WERI-Rb-1 (cell line): ENCODE measurements around the gene CLDN7.

Source experiments
- DNase-seq: peaks from one replicate; pipeline ENCODE4 v3.0.0-alpha.2; 2020
- H3K27ac ChIP-seq: fragments of 250-450 bp; sonication (Bioruptor Pico); 2 replicates; pipeline ENCODE4 v1.5.1; 2020; ENCODE audit warnings: mild to moderate bottlenecking, moderate library complexity
- H3K27me3 ChIP-seq: fragments of 250-450 bp; sonication (Bioruptor Pico); 2 replicates; pipeline ENCODE4 v1.5.1; 2021; ENCODE audit warnings: mild to moderate bottlenecking, low read depth, moderate library complexity; ENCODE audit not compliant: insufficient read depth, severe bottlenecking
- H3K36me3 ChIP-seq: fragments of 250-450 bp; sonication (Bioruptor Pico); 2 replicates; pipeline ENCODE4 v1.5.1; 2020; ENCODE audit warnings: mild to moderate bottlenecking, moderate library complexity
- H3K4me3 ChIP-seq: 2 replicates; pipeline ENCODE4 v1.5.1; 2011; ENCODE audit warnings: low read depth, mild to moderate bottlenecking, control low read depth, low read length
- H3K9me3 ChIP-seq: fragments of 250-450 bp; sonication (Bioruptor Pico); 2 replicates; pipeline ENCODE4 v1.5.1; 2021; ENCODE audit warnings: mild to moderate bottlenecking, moderate library complexity; ENCODE audit not compliant: severe bottlenecking
- CTCF ChIP-seq: IDR thresholded peaks from 2 replicates; pipeline ENCODE4 v1.5.1; 2011; ENCODE audit warnings: low read depth, mild to moderate bottlenecking, control low read depth, inconsistent platforms, low read length

The CLDN7 gene

GRCh38 chr17:7224661-7225111, 37.6 kb downstream of the CLDN7 start:
- no peak for TF ChIP-seq CTCF
- Histone ChIP-seq H3K27ac (no peak overlapping the region), H3K36me3 (peaks cover 91% of the 10 kb centered on the region), H3K9me3 (no peaks in the 10 kb centered on the region), H3K27me3 (no peaks in the 10 kb centered on the region), H3K4me3 (no peak overlapping the region)
- DNase-seq = peak; percentile 26

GRCh38 chr17:7224110-7224509, 38.2 kb downstream of the CLDN7 start:
- Histone ChIP-seq H3K36me3 (peaks cover 85% of the 10 kb centered on the region), H3K27ac (peak overlapping the region; percentile 45; the same call in 1 of the 2 replicates), H3K4me3 (no peak overlapping the region), H3K9me3 (no peaks in the 10 kb centered on the region), H3K27me3 (no peaks in the 10 kb centered on the region)
- no peak for DNase-seq
- TF ChIP-seq CTCF = no peak

GRCh38 chr17:7223375-7223774, 38.9 kb downstream of the CLDN7 start:
- Histone ChIP-seq H3K27ac (no peak overlapping the region), H3K27me3 (no peaks in the 10 kb centered on the region), H3K36me3 (peaks cover 78% of the 10 kb centered on the region), H3K4me3 (no peak overlapping the region), H3K9me3 (no peaks in the 10 kb centered on the region)
- DNase-seq = no peak
- no peak for TF ChIP-seq CTCF

GRCh38 chr17:7222972-7223292, 39.3 kb downstream of the CLDN7 start:
- no peaks in the 10 kb centered on the region for H3K9me3 ChIP-seq
- no peak overlapping the region for H3K4me3 ChIP-seq
- no peak for TF ChIP-seq CTCF
- H3K36me3 ChIP-seq = peaks cover 74% of the 10 kb centered on the region
- no peak overlapping the region for H3K27ac ChIP-seq
- H3K27me3 ChIP-seq = no peaks in the 10 kb centered on the region
- no peak for DNase-seq

- Histone ChIP-seq H3K27ac (0 out of 2 replicates have a peak overlapping the region, but pooled peaks have one; percentile 14), H3K36me3 (peaks cover 68% of the 10 kb centered on the region), H3K4me3 (no peak overlapping the region), H3K27me3 (no peaks in the 10 kb centered on the region), H3K9me3 (no peaks in the 10 kb centered on the region)
- no peak for TF ChIP-seq CTCF
- DNase-seq = no peak
Observed at GRCh38 chr17:7222093-7222971, 39.9 kb downstream of the CLDN7 start.
